SK-N-MC (cell line): Measurements from ENCODE around the gene TMEM40.

Experiments
- DNase-seq: peaks from one replicate; pipeline ENCODE4 v3.0.0-alpha.2; 2011; ENCODE audit warnings: low read depth, low spot score
- H3K27ac ChIP-seq: fragments of 200-600 bp; sonication (generic); 2 replicates; pipeline ENCODE4 v1.5.1; 2016; ENCODE audit warnings: mixed run types
- H3K36me3 ChIP-seq: fragments of 200-600 bp; sonication (generic); 2 replicates; pipeline ENCODE4 v1.6.1; 2017; ENCODE audit warnings: antibody characterized with exemption, low read length, mixed read lengths; ENCODE audit not compliant: insufficient read depth
- H3K4me3 ChIP-seq: fragments of 200-600 bp; sonication (generic); 2 replicates; pipeline ENCODE4 v1.5.1; 2016
- H3K9ac ChIP-seq: fragments of 200-600 bp; sonication (generic); 2 replicates; pipeline ENCODE4 v1.8.0; 2017; ENCODE audit warnings: mixed run types, mixed read lengths; ENCODE audit not compliant: insufficient read length
- H3K9me3 ChIP-seq: fragments of 200-600 bp; sonication (generic); 2 replicates; pipeline ENCODE4 v1.6.1; 2017; ENCODE audit warnings: low read depth, mild to moderate bottlenecking, antibody characterized with exemption, low read length, moderate library complexity, mixed read lengths
- EZH2 ChIP-seq: fragments of 200-600 bp; sonication (generic); IDR thresholded peaks from one replicate; pipeline ENCODE4 v1.6.1; 2017; ENCODE audit warnings: antibody characterized with exemption
- FOXP2 ChIP-seq: optimal IDR thresholded peaks from 2 replicates; pipeline ENCODE3; 2011; ENCODE audit warnings: mild to moderate bottlenecking, moderate library complexity; ENCODE audit not compliant: insufficient read depth; ENCODE audit errors: extremely low read length, control extremely low read depth
- POLR2AphosphoS5 ChIP-seq: IDR thresholded peaks from 2 replicates; pipeline ENCODE4 v1.6.1; 2012; ENCODE audit warnings: mild to moderate bottlenecking, low read depth, low read length, borderline replicate concordance

TMEM40 gene

DNA sequence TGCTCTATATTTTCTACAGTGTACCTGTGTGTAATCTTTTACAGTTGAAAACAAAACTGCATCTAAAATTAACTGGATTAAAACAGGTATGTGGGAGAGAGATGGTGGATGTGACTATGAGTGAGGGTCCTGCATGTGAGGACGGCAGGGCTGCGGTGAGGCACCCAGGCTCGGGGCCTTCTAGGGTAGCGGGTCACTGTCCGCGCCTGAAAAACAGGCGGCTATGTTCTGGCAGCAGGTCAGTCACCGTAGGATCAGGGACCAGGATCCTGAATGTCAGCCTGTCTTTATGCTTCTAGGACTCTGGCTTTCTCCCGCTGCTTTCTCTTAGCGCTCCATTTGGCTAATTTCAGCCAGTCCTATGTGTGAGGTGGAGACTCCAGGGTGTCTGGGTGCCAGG lies 12.6 kb downstream of the TMEM40 start:
- DNase-seq: no peak
- Histone ChIP-seq H3K9me3 (no peaks in the 10 kb centered on the region), H3K4me3 (no peak overlapping the region), H3K9ac (no peak overlapping the region), H3K27ac (no peak overlapping the region), H3K36me3 (no peaks in the 10 kb centered on the region)
- TF ChIP-seq FOXP2 (no peak), POLR2AphosphoS5 (no peak), EZH2 (no peak)

DNA sequence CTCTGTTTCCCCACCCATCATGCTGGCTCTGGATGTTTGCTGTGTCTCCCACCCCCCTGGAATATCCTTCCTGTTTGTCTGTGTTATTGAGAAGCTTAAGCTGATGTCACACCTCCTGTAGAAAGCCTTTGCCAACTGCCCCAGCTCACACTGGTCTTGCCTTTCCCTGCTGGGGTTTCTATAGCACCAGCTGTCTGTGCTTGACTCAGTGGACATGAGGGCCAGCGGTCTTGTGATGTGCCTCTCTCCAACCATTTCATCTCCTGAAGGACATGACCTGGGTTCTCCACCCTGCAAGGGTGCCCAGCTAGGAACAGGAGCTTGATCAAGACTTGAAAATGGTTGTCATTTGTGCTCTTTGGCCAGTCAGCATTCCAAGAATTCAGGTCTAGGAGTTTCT lies 14.7 kb downstream of the TMEM40 start:
- TF ChIP-seq POLR2AphosphoS5: no peak
- TF ChIP-seq FOXP2: no peak
- no peak for TF ChIP-seq EZH2
- H3K27ac ChIP-seq: no peak overlapping the region
- H3K9ac ChIP-seq: no peak overlapping the region

DNA sequence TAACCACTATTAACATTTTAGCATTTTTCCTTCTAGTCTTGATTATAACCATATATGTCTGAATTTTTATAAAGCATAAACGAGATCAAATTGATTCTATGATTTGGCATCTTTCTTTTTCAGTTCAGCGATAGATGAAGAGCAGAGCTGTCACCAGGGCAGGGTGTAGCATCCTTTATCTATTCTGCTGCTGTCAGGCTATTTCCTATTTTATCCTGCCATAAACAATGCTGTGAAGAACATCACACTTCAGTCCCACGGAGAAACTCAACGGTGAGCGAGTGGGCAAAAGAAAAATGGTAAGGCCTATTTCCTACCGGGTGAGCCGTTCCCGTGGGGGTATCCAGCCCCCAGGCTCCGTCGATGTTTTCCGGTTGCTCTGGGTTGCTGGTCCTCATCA lies 15.5 kb downstream of the TMEM40 start:
- Histone ChIP-seq H3K36me3 (no peaks in the 10 kb centered on the region), H3K4me3 (no peak overlapping the region), H3K27ac (no peak overlapping the region), H3K9me3 (no peaks in the 10 kb centered on the region), H3K9ac (no peak overlapping the region)
- TF ChIP-seq POLR2AphosphoS5 (no peak), EZH2 (no peak), FOXP2 (no peak)
- no peak for DNase-seq

More for the DNA sequence above, 14.7 kb downstream of the TMEM40 start:
- Histone ChIP-seq H3K36me3 (no peaks in the 10 kb centered on the region), H3K9me3 (no peaks in the 10 kb centered on the region), H3K4me3 (no peak overlapping the region)
- DNase-seq: no peak

DNA sequence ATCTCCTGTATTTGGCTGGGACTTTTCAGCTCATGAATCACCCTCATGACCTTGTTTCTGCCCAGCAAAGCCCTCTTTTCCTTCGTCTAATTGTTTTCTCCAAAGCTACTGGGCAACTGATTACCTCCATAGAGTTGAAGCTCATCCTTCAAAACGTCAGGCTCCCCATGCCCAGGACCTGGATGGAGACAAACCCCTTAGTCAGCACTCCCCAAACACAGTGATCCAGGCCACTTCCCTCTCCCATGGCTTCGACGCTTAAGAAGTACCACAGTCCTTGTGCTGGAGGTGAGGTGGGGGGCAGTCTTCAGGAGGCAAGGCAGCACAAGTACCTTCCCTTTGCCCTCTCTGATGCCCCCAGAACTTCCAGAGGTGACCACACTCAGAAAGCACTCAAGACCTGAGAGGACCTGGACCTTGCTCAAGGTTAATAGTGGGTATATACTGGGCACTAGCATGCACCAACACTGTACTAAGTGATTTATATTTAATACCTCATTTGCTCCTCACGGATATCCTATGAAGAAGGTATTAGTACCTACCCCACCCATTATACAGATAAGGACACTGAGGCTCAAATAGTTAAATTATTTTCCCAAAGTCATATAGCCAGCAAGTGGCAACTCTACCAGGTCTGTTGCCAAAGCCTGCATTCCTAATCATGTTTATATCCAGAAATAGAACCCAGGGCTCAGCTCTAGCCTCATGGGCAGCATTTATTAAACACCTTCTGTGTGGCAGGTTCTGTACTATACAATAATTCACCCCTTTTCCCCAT lies 16.5 kb downstream of the TMEM40 start:
- Histone ChIP-seq H3K36me3 (no peaks in the 10 kb centered on the region), H3K9ac (no peak overlapping the region), H3K27ac (no peak overlapping the region), H3K9me3 (no peaks in the 10 kb centered on the region), H3K4me3 (no peak overlapping the region)
- TF ChIP-seq FOXP2: no peak
- TF ChIP-seq EZH2: no peak
- no peak for TF ChIP-seq POLR2AphosphoS5
- DNase-seq: no peak

DNA sequence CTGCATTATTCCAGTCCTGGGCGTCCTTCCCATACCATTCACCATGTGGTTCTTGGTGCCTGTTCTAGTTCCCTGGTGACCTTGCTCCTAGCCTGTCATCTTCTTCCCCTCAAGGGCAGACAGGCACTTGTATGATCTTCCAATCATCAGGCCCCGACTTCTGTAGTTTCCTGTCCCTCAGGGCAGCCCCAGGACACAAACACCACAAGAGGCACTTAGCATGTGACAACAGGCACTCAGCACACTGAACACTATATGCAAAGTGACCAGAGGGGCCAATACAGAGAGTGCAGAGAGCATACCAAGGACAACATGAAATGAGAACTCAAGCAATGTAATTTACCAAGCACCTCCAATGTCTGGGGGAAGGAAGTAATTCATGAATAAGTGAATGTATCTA lies 17.9 kb downstream of the TMEM40 start:
- H3K27ac ChIP-seq: no peak overlapping the region
- no peak for DNase-seq
- H3K9me3 ChIP-seq: no peaks in the 10 kb centered on the region
- H3K9ac ChIP-seq: no peak overlapping the region
- no peaks in the 10 kb centered on the region for H3K36me3 ChIP-seq
- TF ChIP-seq FOXP2 (no peak), EZH2 (no peak), POLR2AphosphoS5 (no peak)
- no peak overlapping the region for H3K4me3 ChIP-seq

DNA sequence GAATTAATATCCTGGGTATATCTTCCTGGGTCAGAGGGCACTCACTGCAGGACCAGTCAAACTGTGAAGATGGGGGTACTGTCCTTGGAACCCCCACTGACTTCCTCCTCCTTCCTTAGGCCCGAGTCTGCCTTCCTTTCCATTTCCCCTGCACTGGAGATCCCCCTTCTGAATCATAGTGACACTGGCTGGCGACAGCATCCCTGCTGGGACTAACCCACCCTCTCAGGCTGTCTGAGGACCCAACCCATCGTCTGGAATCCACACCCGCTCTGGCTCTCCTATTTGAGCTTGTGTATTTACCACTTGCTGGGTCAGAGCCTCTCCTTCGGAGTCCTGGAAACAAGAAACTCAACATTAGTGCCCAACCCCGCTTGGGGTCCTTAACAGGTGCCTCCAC lies 21.2 kb downstream of the TMEM40 start:
- H3K27ac ChIP-seq: no peak overlapping the region
- no peak overlapping the region for H3K4me3 ChIP-seq
- H3K9ac ChIP-seq: no peak overlapping the region
- TF ChIP-seq FOXP2 (no peak), POLR2AphosphoS5 (no peak), EZH2 (no peak)
- no peaks in the 10 kb centered on the region for H3K36me3 ChIP-seq
- DNase-seq: no peak
- no peaks in the 10 kb centered on the region for H3K9me3 ChIP-seq

DNA sequence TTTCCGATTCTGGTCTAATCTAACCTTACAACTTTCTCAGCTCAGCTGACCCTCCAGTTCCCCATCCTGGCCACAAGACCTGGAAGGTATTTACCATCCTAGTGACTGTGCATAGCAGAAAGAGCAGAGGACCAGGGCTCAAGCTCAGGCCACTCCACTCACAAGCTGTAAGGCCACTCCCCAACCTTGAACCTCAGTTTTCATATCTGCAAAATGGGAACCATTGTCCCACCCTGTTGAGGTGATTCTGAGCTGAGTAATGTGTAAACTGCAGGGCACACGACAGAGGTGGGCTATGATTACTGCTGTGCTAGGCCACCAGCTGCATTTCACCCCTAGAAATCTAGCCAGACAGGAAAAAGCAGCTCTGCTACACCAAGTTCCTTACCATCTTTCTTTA lies 21.7 kb downstream of the TMEM40 start:
- no peaks in the 10 kb centered on the region for H3K36me3 ChIP-seq
- no peak for TF ChIP-seq POLR2AphosphoS5
- TF ChIP-seq EZH2: no peak
- no peak for TF ChIP-seq FOXP2
- no peak overlapping the region for H3K9ac ChIP-seq
- no peak overlapping the region for H3K4me3 ChIP-seq
- no peak overlapping the region for H3K27ac ChIP-seq
- H3K9me3 ChIP-seq: no peaks in the 10 kb centered on the region
- DNase-seq: no peak

DNA sequence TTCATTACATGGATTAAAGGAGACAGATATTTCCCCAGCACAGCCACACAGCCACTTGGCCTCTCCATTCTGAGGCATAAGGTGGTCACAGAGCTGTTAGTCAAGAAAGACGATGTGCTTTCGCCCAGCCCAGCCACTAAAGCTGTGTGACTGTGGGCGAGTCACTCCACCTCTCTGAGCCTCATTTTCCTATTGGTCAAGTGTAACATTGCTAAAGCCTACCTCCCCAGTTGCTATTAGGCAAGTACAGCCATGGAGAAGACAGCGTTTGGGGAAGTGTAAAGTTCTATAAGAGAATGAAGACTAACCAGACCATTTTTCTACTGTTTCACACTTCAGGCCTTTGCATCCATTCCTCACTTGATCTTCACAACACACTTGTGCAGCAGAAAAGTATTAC lies 24.1 kb downstream of the TMEM40 start:
- H3K36me3 ChIP-seq: no peaks in the 10 kb centered on the region
- no peaks in the 10 kb centered on the region for H3K9me3 ChIP-seq
- no peak overlapping the region for H3K27ac ChIP-seq
- no peak overlapping the region for H3K9ac ChIP-seq
- TF ChIP-seq FOXP2: no peak
- no peak for DNase-seq
- H3K4me3 ChIP-seq: no peak overlapping the region

DNA sequence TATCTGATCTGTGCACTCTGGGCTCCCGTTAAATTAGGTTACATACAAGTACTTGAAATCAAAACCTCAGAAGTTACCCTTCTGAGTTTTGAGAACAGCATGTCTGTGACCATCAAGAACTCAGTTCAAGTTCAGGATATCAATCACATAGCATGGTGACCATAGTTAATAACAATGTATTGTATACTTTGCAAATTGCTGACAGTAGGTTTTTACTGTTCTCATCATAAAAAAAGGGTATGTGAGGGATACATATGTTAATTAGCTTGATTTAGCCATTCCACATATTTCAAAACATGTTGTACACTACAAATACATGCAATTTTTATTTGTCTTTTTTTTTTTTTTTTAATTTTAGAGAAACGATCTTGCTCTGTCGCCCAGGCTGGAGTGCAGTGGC lies 25.5 kb downstream of the TMEM40 start:
- H3K9ac ChIP-seq: no peak overlapping the region
- H3K36me3 ChIP-seq: no peaks in the 10 kb centered on the region
- no peaks in the 10 kb centered on the region for H3K9me3 ChIP-seq
- no peak overlapping the region for H3K27ac ChIP-seq
- no peak for TF ChIP-seq FOXP2
- no peak for TF ChIP-seq EZH2
- no peak overlapping the region for H3K4me3 ChIP-seq
- DNase-seq: no peak
